Fibroblast of lung (primary cell): ENCODE measurements around the gene MLC1.

ENCODE experiments used
- EZH2 ChIP-seq: IDR thresholded peaks from 2 replicates; pipeline ENCODE4 v1.5.1; 2012; ENCODE audit warnings: low read length, control low read depth, mild to moderate bottlenecking; ENCODE audit errors: missing control alignments
- TF ChIP-seq, protein P1 (sequence below), 2 donors: IDR thresholded peaks in 1 of 2; conservative IDR thresholded peaks in 1 of 2; 1 replicate in 1 of 2; 2 replicates in 1 of 2; pipeline ENCODE4 v1.5.1; 2011 to 2012; ENCODE audit warnings: low read length in 2 of 2, control low read depth in 1 of 2, inconsistent platforms in 1 of 2, low read depth in 1 of 2, mild to moderate bottlenecking in 1 of 2

- no peak for TF ChIP-seq EZH2
- TF ChIP-seq, protein P1, sequence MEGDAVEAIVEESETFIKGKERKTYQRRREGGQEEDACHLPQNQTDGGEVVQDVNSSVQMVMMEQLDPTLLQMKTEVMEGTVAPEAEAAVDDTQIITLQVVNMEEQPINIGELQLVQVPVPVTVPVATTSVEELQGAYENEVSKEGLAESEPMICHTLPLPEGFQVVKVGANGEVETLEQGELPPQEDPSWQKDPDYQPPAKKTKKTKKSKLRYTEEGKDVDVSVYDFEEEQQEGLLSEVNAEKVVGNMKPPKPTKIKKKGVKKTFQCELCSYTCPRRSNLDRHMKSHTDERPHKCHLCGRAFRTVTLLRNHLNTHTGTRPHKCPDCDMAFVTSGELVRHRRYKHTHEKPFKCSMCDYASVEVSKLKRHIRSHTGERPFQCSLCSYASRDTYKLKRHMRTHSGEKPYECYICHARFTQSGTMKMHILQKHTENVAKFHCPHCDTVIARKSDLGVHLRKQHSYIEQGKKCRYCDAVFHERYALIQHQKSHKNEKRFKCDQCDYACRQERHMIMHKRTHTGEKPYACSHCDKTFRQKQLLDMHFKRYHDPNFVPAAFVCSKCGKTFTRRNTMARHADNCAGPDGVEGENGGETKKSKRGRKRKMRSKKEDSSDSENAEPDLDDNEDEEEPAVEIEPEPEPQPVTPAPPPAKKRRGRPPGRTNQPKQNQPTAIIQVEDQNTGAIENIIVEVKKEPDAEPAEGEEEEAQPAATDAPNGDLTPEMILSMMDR (conservative IDR thresholded peaks at IDR 0.05 in 1 of 2, IDR thresholded peaks at IDR 0.05 in 1 of 2; ENCODE audit: low read depth in 1 of 2, low read length in 2 of 2) = no peak
Measured at GRCh38 chr22:50091092-50091768, 6.0 kb upstream of the MLC1 start.
